Measurements from ENCODE around the gene ITPRIPL2.
A peak's percentile ranks its signal among the peaks of the same experiment; 100 is the strongest.

The ITPRIPL2 gene

GRCh38 chr16:19165101-19165500 is 51.3 kb downstream of the ITPRIPL2 start:
- TF ChIP-seq CTCF (IDR thresholded peaks at IDR 0.05; ENCODE audit: low read depth, low read length): no peak
- in situ Hi-C loops (cut with HindIII; ENCODE audit: low sequenced_read_pairs): no loop called here
- no peak for DNase-seq (ENCODE audit: low read depth, low spot score)
- no peak overlapping the region for H3K4me3 ChIP-seq (ENCODE audit: low read depth, low read length)

- in situ Hi-C loops (cut with HindIII; ENCODE audit: low sequenced_read_pairs): no loop called here
- no peak for TF ChIP-seq CTCF (IDR thresholded peaks at IDR 0.05; ENCODE audit: low read depth, low read length)
- no peak overlapping the region for H3K4me3 ChIP-seq (ENCODE audit: low read depth, low read length)
- DNase-seq (ENCODE audit: low read depth, low spot score): no peak
Observed at GRCh38 chr16:19166500-19166899, 52.7 kb downstream of the ITPRIPL2 start.

- DNase-seq (ENCODE audit: low read depth, low spot score): peak; percentile 51
- H3K4me3 ChIP-seq (ENCODE audit: low read depth, low read length): peak within 1 kb of the TSS; percentile 22
- in situ Hi-C loops (cut with HindIII; ENCODE audit: low sequenced_read_pairs): no loop called here
- peak; percentile 52 for TF ChIP-seq CTCF (IDR thresholded peaks at IDR 0.05; ENCODE audit: low read depth, low read length)
Observed at GRCh38 chr16:19167710-19168370, 54.1 kb downstream of the ITPRIPL2 start, which contains the start of gene SYT17. Gene SYT17 (plus strand): TSS chr16:19168240. CDS start chr16:19168647, 407 bp downstream.

- in situ Hi-C loops (cut with HindIII; ENCODE audit: low sequenced_read_pairs): no loop called here
- H3K4me3 ChIP-seq (ENCODE audit: low read depth, low read length): peak overlapping the region; percentile 12
- DNase-seq (ENCODE audit: low read depth, low spot score): no peak
- TF ChIP-seq CTCF (IDR thresholded peaks at IDR 0.05; ENCODE audit: low read depth, low read length): no peak
Observed at GRCh38 chr16:19168371-19169081, 54.8 kb downstream of the ITPRIPL2 start.

- in situ Hi-C loops (cut with HindIII; ENCODE audit: low sequenced_read_pairs): no loop called here
- no peak for TF ChIP-seq CTCF (IDR thresholded peaks at IDR 0.05; ENCODE audit: low read depth, low read length)
- DNase-seq (ENCODE audit: low read depth, low spot score): no peak
- H3K4me3 ChIP-seq (ENCODE audit: low read depth, low read length): no peak overlapping the region
Observed at GRCh38 chr16:19169082-19169639, 55.4 kb downstream of the ITPRIPL2 start.

- DNase-seq (ENCODE audit: low read depth, low spot score): no peak
- no peak for TF ChIP-seq CTCF (IDR thresholded peaks at IDR 0.05; ENCODE audit: low read depth, low read length)
- in situ Hi-C loops (cut with HindIII; ENCODE audit: low sequenced_read_pairs): no loop called here
- H3K4me3 ChIP-seq (ENCODE audit: low read depth, low read length): no peak overlapping the region
Observed at GRCh38 chr16:19170043-19170655, 56.4 kb downstream of the ITPRIPL2 start.
